B cell (primary cell): ENCODE results near the gene NOC2L.

Experiments
- EZH2 ChIP-seq: IDR thresholded peaks from 2 replicates; pipeline ENCODE4 v1.6.1; 2012; ENCODE audit warnings: borderline replicate concordance, low read depth, mild to moderate bottlenecking, moderate library complexity, low read length; ENCODE audit not compliant: insufficient read depth, poor library complexity, severe bottlenecking
- TF ChIP-seq, protein P1 (sequence below): fragments of 200-600 bp; IDR thresholded peaks from one replicate; pipeline ENCODE4 v1.8.0; 2022; ENCODE audit warnings: antibody characterized with exemption, mild to moderate bottlenecking

DNA sequence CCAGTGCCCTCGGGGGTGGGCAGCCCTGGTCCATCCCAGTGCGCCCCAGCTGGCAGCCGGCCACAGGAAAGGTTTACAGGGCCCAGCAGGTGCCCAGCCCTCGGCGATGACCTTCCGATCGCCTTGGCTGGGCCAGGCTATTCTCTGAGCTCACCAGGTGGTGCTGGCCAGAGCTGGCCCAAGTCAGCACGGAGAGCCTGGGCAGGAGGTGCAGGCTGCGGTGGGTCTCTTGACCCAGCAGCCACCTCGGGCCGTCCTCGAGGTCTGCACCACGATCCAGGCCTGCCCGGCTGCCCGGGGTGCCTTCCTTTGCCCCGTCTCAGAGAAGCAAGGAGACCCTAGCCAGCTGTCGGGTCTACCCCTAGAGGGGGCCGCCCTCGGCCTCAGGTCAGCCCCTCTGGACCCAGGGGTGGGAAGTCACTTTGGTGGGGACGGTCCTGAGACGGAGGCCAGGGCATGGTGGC lies 22.5 kb upstream of the NOC2L start:
- TF ChIP-seq, protein P1, sequence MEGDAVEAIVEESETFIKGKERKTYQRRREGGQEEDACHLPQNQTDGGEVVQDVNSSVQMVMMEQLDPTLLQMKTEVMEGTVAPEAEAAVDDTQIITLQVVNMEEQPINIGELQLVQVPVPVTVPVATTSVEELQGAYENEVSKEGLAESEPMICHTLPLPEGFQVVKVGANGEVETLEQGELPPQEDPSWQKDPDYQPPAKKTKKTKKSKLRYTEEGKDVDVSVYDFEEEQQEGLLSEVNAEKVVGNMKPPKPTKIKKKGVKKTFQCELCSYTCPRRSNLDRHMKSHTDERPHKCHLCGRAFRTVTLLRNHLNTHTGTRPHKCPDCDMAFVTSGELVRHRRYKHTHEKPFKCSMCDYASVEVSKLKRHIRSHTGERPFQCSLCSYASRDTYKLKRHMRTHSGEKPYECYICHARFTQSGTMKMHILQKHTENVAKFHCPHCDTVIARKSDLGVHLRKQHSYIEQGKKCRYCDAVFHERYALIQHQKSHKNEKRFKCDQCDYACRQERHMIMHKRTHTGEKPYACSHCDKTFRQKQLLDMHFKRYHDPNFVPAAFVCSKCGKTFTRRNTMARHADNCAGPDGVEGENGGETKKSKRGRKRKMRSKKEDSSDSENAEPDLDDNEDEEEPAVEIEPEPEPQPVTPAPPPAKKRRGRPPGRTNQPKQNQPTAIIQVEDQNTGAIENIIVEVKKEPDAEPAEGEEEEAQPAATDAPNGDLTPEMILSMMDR: no peak
- TF ChIP-seq EZH2: no peak
